Eye (tissue), 1 donor: Measurements from ENCODE around the gene ARF6.
"Not testable (repeated sequence)": the region's sequence is repeated elsewhere in the genome, so short reads cannot be mapped to it uniquely, and the experiment has no call there.

Experiments used
- DNase-seq: peaks from one replicate; pipeline ENCODE4 v3.0.0-alpha.2; 2015

The ARF6 gene

DNA sequence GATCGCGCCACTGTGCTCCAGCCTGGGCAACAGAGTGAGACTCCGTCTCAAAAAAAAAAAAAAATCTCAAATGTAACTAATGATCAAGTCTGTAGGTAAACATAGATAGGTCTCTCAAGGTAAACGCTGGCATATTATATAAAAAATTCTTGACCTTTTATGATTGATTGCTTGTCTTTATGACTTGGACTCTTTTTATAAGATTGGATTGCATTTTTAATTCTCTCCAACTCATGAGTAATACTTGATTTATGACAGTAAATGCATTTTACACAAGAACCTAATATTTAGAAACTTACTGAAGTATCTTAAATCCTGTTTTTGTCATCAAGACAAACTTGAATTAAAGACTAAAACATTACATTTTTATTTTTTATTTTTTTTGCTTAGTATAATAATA, 16.1 kb downstream of the ARF6 start:
- no peak for DNase-seq

DNA sequence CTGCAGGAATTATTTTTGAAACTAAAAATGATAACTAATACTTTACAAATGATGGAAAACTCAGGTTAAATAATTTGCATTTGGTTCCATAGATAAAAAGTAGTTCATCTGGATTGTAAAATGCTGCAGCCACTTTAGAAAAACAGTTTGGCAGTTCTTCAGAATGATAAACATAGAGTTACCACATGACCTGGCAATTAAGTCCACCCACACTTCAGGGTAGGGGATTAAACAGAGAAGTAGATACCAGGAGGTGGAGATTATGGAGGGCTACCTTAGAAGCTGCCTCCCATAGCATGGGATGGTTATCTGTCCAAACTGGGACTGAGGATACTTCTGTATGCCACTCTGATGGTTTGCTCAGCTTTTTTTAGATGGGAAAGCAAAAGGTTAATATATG, 22.2 kb downstream of the ARF6 start:
- DNase-seq: no peak

DNA sequence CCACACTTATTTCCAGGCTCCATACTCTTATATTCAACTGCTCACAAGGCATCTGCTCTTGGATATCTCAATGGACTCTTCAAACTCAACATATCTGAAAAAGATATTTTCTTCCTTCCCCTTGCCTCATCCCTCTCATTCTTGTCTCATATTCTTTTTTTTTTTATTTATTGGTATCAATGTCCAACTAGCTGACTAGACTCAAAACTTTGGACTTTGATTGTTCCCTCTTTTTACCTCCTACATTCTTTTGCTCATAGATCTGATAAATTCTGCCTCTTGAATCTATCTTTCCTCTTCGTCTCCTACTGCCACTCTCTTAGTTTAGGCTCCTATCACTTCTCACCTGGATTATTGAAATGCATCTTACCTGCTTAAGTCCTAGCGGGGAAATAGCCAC, 25.8 kb downstream of the ARF6 start:
- no peak for DNase-seq

DNA sequence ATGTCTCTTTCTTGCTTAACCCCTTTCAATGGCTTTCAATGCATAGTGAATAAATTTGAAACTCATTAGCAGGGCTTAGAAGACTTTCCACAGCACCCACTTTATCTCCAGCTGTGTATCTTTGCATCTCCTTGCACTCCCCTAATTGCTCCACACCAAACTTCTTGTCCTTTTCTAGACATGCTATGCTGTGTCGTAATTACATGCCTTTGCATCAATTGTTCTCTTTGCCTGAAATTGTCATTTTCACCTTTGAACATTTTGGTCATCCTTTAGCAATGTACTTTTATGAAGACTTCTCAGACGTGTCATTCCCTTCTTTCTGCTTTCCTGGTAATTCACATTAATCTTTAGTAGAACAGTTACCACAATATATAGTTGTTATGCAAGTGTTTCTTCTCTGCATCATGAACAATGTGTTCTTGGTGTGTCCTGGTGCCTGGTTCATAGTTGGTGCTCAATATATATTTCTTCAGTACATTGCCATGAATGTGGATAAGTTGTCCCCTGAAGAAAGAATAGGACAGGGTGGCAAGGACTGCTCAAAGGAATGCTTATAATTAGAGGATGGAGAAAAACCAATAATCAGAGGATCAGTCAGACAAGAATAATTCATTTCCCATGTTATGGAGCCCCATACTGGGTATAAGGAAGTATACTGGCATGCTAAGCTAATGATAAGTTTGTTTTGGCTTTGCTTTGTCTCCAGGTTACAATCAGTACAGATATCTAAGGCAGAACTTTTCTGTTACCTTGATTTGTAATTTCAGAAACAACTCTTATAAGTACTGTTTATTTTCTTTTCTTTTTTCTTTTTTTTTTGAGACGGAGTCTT, 27.2 kb downstream of the ARF6 start:
- DNase-seq: no peak

DNA sequence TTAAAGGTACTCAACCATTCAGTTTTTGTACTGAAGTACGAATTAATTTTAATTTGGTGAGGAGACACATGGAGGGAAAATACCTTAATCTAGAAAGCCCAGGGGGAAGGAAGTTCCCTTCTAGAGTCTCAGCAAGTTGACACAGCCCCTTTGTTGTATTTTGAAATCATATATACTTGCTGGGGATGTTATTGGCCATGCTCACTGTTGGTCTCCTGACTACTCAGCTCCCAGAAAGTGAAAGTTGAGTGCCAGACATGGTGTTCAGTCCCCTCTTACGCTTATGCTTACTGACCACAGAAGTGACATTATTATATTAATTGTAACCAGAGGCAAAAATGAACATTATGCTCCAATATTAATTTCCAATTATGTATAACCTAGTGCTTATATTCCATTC, 28.1 kb downstream of the ARF6 start:
- no peak for DNase-seq

DNA sequence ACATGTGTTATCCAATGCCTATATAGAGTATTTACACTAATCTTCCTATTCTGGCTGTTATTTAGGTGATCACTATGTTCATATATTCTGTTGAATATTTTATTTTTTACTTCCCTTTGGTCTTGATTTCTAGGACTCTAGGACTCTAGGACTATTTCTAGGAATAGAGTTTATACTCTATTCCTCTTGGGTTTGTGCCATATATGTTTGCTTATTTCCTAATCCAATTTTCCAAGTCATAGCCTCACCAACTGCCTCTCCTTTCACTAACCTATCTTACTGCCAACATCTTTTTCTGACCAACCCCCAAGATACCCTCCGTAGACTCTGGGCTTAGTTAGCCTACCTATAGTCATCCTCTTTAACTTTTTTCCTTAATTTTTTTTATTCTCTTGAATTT, 28.5 kb downstream of the ARF6 start:
- no peak for DNase-seq

DNA sequence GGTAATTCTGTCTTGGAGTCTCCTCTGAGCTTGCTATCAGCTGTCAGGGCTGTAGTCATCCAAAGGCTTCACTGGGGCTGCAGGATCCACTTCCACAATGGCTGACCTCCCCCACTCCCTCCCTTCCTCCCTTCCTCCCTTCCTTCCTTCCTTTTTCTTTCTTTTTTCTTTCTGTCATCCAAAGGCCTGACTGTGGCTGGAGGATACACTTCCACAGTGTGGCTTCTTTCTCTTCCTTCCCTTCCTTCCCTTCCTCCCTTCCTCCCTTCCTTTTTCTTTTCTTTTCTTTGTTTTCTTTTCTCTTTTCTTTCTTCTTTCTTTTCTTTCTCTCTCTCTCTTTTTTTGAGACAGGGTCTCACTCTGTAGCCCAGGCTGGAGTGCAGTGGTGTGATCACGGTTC, 30.6 kb downstream of the ARF6 start:
- no peak for DNase-seq

DNA sequence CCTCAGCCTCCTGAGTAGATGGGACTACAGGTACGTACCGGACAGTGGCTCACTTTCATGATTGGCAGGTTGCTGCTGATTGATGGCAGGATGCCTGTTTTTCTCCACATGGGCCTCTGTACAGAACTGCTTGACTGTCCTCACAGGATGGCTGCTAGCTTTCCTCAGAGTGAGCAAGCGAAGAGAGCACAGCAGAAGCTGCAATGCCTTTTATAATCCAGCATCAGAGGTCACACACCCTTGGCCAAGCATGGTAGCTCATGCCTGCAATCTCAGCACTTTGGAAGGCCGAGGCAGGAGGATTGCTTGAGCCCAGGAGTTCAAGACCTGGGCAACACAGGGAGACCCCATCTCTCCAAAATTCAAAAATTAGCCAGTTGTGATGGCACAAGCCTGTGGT, 31.0 kb downstream of the ARF6 start:
- DNase-seq: no peak

DNA sequence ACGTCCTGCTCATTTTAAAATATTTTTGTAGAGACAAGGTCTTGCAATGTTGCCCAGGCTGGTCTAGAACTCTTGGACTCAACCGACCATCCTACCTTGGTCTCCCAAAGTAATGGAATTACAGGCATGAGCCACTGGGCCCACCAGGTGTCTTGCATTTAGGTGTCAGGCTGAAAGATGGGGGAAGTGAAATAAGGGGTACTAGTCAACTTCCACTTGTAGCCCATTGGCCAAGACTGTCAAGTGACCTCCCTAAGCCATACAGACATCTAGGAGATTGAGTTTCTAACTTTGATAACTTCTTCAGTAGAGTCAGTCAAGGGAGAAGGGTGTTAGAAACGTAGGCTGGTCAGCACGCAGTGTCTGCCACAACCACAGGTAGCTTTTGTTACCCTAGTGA, 32.0 kb downstream of the ARF6 start:
- DNase-seq: no peak

DNA sequence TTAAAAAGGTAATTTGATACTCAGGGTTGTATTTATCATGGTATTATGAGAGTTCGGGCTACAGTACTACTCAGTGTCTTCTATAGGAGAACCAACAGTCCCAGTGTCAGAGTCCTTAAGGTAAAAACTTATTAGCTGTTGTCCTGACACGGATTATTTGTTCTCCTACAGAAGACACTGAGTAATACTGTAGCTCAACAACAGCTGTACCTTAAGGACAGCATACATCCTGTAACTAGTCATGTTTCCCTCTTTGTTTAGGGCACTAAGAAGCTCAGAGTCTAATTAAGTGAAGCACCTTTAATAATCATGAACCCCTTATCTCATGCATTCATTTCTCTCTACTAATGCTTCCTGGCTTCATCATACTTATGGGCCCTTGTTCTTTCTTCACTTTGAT, 33.9 kb downstream of the ARF6 start:
- no peak for DNase-seq

DNA sequence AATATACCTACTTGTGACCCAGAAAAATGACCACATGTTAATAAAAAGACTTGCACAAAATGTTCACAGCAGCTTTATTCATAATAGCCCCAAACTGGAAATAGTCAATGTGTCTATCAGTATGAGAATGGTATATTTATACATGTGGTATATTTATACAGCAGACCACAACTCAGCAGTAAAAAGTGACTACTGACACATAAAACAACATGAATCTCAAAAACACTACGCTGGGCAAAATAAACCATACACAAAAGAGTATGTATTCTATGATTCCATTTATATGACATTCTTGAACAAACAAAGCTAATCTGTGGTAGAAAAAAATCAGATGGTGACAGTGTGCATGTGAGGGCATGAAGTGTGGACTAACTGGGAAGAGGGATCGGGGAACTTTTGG, 35.1 kb downstream of the ARF6 start:
- no peak for DNase-seq

DNA sequence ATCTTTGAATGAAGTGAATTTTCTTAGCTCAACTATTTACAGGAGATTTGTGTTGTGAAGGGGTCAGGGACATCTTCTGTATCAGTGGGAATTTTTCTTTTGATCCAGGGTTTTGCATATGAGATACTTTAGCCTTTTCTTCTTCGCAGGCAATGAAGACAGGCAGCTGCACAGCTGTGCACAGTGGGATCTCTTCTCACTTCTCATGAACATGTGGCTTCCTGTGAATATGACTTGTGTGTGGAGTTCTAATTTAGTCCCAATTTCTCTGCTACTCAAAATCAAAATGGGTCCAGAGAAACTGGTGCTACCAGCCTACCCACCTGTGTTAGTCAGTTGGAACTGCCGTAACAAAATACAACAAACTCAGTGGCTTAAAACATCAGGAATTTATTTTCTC, 37.8 kb downstream of the ARF6 start:
- DNase-seq: no peak

DNA sequence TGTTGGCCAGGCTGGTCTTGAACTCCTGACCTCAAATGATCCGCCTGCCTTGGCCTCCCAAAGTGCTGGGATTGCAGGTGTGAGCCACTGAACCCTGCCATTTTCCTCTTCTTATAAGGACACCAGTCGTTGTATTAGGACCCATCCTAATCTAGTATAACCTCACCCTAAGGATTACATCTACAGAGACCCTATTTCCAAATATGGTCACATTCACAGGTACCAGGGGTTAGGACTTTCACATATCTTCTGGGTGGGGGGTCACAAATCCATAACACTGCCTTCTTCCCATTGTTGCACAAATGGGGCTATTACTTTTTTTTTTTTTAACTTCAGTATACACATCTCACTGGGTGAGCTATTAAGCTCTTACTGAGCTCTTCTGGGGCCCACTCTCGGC, 38.6 kb downstream of the ARF6 start:
- no peak for DNase-seq

DNA sequence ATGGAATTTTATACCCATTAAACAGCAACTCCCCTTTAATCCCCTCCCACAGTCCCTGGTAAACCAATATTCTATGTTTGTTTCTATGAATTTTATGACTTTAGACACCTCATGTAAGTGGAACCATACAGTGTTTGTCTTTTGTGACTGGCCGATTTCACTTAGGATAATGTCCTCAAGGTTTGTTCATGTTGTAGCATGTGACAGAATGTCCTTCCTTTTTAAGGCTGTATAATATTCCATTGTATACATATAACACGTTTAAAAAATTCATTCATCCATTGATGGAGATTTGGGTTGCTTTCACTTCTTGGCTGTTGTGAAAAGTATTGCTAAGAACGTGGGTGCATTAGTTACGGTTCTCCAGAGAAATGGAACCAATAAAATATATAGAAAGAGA, 40.2 kb downstream of the ARF6 start:
- DNase-seq: no peak

DNA sequence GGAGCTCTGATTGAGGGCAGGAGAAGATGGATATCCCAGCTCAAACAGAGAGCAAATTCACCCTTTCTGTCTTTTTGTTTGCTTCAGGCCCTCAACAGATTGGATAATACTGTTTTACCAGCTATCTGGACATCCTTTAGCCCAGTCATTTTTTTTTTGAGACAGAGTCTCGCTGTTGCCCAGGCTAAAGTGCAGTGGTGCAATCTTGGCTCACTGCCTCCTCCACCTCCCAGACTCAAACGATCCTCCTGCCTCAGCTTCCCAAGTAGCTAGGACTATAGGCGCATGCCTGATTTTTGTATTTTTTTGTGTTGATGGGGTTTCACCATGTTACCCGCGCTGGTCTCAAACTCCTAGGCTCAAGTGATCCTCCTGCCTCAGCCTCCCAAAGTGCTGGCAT, 40.8 kb downstream of the ARF6 start:
- no peak for DNase-seq

DNA sequence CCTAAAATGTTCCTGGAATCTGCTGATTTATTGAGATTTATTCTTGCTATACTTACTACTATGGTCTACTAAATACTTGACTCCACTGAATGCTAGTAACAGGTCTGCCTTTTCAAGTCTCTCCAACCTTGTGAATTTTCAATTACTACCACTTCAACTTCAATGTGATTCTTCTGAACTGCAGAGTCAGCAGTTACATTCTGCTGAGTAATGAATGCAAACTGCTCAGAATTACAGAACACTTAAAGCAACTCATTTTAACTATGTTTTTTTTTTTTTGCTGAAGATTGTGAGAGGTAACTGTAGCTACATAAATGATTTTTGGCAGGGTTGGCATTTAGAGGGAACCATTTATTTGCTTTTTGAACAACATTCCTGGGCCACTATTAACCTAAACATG, 41.8 kb downstream of the ARF6 start:
- no peak for DNase-seq

DNA sequence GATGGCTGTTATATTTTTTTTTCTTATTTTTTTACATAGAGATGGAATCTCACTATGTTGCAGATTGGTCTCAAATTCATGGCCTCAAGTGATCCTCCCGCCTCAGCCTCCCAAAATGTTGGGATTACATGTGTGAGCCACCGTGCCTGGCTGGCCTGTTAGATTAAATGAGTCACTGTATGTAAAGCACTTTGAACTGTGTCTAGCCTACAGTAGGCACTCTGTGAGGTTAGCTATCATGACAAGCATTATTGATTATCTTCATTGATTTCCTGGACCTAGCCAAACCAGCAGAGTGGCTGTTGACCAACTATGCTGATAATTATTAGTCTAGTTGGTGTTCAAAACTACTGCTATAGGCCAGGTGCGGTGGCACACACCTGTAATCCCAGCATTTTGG, 42.6 kb downstream of the ARF6 start:
- no peak for DNase-seq

DNA sequence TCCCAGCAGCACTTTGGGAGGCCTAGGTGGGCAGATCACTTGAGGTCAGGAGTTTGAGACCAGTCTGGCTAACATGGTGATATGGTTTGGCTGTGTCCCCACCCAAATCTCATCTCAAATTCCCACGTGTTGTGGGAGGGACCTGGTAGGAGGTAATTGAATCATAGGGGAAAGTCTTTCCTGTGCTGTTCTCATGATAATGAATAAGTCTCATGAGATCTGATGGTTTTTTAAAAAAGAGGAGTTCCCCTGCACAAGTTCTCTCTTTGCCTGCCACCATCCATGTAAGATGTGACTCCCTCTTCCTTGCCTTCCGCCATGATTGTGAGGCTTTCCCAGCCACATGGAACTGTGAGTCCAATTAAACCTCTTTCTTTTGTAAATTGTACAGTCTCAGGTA, 43.4 kb downstream of the ARF6 start:
- DNase-seq: not testable (repeated sequence)

DNA sequence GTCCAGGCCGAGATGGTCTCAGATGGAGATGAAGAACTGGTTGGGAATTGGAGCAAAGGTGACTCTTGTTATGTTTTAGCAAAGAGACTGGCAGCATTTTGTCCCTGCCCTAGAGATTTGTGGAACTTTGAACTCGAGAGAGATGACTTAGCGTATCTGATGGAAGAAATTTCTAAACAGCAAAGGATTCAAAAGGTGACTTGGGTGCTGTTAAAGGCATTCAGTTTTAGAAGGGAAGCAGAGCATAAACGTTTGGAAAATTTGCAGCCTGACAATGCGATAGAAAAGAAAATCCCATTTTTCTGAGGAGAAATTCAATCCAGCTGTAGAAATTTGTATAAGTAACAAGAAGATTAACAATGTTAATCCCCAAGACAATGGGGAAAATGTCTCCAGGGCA, 44.0 kb downstream of the ARF6 start:
- DNase-seq: not testable (repeated sequence)

DNA sequence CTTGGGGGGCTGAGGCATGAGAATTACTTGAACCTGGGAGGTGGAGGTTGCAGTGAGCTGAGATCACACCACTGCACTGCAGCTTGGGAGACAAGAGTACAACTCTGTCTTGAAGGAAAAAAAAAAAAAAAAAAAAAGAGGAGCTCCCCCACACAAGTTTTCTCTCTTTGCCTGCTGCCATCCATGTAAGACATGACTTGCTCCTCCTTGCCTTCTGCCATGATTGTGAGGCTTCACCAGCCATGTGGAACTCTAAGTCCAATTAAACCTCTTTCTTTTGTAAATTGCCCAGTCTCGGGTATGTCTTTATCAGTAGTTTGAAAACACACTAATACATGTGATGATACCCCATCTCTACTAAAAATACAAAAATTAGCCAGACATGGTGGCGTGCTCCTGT, 46.3 kb downstream of the ARF6 start:
- not testable (repeated sequence) for DNase-seq

DNA sequence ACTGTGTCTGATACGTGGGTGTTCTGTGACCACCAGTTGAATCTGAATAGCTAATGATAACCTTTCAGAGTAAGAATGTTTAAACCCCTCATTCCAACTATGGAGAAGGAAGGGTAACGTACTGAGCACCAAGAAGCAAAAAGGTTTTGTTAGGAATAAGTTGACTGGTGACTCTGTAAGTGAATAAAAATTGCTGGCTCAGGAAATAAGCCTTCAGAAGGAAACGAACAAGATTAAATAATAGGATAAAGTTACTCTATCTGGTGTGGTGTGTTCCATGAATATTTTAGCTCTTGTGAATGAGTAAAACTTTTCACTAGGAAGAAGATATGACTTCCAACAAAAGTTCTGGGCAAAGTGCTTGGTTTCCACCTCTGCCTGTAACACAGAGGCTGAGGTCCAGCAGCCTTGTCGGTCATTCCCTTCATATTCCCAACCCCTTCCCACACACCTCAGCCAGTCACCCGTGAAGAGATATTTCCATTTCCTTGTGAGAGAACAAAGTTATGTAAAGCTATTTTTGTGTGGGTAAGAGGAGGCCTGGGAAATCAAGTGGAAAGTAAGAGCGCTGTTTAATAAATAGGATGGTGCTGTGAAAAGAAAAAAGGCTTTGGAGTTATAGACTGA, 47.1 kb downstream of the ARF6 start:
- DNase-seq: no peak

DNA sequence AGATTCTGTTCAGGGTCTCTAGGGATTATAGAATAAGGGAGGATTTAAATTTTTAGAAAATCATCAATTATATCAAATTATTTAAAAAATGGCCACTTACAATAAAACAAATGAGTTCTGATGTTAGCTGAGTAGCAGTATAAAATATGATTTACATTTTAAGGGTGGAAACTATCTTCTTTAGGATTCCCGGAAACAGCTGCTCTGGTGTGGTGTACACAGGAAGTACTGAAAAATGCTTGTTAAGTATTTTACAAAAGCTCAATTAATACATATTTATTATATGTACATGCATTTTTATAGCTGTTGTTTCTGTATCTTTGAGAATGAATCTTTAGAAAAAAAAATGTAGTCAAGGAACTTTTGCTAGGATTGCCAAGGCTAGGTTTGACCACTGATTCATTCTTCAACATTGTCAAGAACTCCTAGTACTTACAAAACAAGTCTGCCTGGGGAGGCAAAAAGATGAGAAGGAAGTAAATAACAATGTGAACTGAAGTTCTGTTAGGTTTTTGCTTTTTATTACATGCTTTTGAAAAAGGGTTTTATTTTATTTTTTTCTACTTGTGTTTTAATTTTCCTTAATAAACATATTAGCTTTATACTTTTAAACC, 48.0 kb downstream of the ARF6 start:
- DNase-seq: no peak

DNA sequence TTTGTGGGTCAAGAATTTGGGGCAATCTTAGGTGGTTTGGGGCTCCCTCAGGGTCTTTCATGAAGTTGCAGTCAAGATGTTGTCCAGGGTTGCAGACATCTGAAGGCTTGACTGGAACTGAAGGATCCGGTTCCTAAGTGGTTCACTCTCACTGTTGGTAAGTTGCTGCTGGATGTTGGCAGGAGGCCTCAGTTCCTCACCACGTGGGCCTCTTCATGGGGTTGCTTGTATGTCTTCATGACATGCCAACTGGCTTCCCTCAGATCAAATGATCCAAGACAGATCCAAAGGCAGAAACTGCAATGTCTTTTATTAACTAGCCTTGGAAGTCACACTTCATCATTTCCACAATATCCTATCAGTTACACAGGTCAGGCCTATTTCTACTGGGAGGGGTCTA, 49.2 kb downstream of the ARF6 start:
- DNase-seq: no peak

DNA sequence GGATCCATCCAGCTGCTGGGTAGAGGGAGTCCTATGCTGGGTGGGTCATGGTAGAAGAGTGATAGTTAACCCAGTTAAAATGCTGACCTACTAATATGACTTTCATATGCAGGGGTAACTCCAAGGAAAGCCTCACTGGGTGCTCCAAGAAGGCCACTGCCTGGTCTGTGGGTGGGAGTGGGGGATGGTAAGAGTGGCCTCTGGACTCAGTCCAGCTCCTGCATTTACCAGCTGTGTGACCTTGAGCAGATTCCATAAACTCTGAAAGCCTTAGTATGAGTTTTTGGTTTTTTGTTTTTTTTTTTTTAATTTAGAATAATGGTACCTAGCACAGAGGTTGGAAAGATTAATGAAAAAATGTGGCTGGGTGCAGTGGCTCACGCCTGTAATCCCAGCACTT, 51.6 kb downstream of the ARF6 start:
- DNase-seq: no peak
